Stimulated activated CD8-positive, alpha-beta memory T cell treated with anti-CD3 and anti-CD28 coated beads, Interleukin-12 subunit alpha, Interleukin-12 subunit beta, amount 100 ng/mL, for 4 hours (primary cell): ENCODE results near the gene RAVER1.
"Not testable (repeated sequence)": the region's sequence is repeated elsewhere in the genome, so short reads cannot be mapped to it uniquely, and the experiment has no call there.

Experiments used
- DNase-seq: peaks from one replicate; pipeline ENCODE4 v3.0.0-alpha.2; 2020; ENCODE audit warnings: low read depth

The RAVER1 gene, protein sequence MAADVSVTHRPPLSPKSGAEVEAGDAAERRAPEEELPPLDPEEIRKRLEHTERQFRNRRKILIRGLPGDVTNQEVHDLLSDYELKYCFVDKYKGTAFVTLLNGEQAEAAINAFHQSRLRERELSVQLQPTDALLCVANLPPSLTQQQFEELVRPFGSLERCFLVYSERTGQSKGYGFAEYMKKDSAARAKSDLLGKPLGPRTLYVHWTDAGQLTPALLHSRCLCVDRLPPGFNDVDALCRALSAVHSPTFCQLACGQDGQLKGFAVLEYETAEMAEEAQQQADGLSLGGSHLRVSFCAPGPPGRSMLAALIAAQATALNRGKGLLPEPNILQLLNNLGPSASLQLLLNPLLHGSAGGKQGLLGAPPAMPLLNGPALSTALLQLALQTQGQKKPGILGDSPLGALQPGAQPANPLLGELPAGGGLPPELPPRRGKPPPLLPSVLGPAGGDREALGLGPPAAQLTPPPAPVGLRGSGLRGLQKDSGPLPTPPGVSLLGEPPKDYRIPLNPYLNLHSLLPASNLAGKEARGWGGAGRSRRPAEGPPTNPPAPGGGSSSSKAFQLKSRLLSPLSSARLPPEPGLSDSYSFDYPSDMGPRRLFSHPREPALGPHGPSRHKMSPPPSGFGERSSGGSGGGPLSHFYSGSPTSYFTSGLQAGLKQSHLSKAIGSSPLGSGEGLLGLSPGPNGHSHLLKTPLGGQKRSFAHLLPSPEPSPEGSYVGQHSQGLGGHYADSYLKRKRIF

DNA sequence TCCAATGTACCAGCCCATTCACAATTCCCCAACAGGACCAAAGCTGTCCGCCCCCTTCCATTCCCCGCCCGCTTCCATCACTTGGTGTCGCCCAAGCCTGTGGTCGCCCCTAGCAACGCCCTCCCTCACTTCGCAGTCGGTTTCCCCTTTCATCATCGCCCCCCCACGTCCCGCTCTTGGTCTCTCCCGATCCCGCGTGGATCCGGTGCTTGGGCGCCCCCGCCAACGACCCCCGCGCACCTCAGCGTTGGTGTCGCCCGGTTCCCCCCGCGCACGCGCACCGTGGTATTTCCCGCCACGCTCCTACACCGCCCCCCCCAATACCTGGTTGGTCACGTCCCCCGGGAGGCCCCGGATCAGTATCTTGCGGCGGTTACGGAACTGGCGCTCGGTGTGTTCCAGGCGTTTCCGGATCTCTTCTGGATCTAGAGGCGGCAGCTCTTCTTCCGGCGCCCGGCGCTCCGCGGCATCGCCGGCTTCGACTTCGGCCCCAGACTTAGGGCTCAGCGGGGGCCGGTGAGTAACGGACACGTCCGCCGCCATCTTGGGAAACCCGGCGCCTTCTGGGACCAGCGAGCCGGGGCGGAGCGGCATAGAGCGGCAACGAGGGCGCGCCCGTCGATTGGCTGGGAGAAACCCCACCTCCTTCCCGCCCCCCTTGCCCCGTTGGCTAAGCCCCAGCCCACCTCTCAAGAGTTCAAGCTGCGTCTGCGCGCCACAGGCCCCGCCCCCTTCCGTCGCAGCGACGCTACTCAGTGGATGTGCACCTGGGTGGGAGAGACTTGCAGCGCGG, at the start of gene RAVER1:
TSS of gene RAVER1 (minus strand) at position 565 of the 793 bp plus-strand sequence. CDS start at position 543, 22 bp downstream.
- DNase-seq, result peak; percentile 97

DNA sequence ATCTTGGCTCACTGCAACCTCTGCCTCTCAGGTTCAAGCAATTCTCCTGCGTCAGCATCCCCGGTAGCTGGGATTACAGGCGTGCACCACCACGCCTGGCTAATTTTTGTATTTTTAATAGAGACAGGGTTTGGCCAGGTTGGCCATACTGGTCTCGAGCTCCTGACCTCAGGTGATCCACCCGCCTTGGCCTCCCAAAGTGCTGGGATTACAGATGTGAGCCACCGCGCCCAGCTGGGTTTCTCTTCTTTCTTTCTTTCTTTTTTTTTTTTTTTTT, 49.8 kb upstream of the RAVER1 start:
- not testable (repeated sequence) for DNase-seq

DNA sequence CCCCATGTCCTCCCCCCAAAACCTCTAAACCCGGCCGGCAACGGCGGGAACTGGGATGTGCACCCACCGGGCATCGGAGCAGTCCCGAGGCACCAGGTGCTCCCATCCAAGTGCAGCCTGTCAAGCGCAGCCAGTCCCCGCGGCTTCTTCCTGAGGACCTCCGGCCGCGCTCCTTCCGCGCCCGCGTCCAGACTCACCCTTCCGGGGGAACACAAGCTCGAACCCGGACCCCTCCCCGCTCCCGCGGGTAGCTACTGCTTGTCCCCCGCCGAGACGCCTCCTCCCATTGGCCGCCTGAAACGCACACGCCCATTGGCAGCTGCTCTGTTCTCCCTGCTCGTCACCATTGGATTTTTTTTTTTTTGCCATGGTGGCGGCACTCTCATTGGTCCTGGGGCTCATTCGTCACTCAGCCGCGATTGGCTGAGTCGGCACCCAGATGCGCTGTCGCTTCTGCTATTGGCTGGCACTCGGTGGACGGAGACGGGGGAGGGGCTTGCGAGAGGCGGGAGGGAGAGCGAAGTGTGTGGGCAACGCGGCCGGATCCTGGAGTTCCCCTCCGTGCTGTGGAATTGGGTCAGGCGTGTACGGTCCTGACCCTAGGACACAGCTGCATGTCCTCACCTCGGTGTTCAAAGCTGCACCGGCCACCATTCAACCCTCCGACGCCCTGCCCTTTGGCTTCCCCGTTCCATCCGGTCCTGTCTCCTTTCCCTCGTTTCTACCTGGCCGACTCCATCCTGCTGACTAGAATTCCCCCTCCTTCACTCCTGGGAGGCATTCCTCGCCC, 47.2 kb upstream of the RAVER1 start, which contains the start of gene TYK2:
TSS of gene TYK2 (minus strand) at position 260 of the 790 bp plus-strand sequence. CDS start 2,166 bp downstream, outside the sequence.
- peak; percentile 88 for DNase-seq

DNA sequence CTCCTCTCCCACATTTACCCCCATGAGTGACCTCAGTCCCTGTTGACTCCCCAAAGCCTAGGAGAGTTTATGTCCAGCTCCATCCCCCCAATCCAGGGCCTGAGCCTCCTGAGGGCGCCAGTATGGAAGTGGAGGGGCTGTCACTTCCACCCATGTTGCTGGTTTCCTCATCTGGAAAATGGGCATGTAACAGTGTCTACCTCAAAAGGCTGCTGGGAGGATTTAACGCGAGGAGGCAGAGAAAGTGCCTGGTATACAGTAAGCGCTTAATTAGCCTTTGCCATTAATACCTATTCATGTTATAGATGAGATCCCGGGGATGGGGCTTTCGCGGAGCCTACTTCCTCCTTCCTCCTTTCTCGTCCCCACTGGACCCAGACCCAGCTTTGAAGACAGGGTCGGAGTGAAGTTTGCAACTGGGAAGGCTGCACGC, 46.6 kb upstream of the RAVER1 start:
- no peak for DNase-seq

DNA sequence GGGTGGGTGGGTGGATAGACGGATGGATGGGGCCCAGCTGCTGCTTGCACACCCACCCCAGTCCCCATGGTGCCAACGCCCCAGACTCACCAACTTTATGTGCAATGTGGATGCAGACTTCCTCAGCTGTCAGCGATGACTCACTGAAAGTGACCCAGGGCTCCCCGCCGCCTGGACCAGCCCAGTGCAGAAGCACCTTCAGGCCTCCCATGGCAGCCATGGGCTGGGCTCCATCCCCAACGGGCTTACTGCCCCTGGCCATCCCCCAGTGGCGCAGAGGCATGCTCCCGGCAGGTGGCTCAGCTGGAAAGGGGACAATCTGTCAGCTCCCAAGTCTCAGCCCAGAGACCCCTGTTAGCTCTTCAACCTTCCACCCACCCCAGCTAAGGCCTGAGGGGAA, 44.8 kb upstream of the RAVER1 start:
- no peak for DNase-seq

DNA sequence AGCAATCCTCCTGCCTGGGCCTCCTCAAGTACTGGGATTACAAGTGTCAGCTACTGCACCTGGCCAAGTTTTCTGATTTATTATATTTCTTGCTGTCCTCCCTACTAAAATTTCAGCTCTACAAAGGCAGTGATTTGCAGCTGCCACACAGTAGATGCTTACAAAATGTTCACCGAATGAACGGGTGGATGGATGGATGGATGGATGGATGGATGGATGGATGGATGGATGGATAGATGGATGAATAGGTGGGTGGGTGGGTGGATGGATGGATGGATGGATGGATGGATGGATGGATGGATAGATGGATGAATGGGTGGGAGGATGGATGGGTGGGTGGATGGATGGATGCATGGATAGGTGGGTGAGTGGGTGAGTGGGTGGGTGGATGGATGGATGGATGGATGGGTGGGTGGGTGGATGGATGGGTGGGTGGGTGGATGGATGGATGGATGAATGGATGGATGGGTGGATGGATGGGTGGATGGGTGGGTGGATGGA, 43.9 kb upstream of the RAVER1 start:
- DNase-seq, result not testable (repeated sequence)

DNA sequence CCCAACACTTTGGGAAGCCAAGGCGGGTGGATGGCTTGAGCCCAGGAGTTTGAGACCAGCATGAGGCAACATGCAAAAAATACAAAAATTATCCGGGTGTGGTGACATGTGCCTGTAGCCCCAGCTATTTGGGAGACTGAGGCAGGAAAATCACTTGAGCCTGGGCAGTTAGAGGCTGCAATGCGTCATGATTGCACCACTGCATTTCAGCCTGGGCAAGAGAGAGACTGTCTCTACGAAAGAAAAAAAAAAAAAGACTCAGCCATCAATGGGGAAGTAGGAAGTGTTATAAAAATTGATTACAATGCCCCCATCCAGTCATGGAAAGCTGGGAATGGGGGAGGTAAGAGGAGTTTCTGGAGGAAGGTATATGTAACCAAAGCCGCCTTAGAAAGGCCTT, 41.6 kb upstream of the RAVER1 start:
- DNase-seq, result no peak

DNA sequence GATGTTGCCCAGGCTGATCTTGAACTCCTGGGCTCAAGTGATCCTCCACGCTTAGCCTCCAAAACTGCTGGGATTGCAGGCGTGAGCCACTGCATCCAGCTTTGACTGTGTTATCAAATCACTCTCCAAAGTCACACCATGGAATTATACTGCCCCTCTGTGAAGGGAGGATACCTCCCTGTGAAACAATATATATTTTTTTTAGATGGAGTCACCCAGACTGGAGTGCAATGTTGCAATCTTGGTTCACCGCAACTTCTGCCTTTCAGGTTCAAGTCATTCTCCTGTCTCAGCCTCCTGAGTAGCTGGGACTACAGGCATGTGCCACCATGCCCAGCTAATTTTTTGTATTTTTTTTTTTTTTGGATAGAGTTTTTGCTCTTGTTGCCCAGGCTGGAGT, 39.4 kb upstream of the RAVER1 start:
- DNase-seq, result no peak

DNA sequence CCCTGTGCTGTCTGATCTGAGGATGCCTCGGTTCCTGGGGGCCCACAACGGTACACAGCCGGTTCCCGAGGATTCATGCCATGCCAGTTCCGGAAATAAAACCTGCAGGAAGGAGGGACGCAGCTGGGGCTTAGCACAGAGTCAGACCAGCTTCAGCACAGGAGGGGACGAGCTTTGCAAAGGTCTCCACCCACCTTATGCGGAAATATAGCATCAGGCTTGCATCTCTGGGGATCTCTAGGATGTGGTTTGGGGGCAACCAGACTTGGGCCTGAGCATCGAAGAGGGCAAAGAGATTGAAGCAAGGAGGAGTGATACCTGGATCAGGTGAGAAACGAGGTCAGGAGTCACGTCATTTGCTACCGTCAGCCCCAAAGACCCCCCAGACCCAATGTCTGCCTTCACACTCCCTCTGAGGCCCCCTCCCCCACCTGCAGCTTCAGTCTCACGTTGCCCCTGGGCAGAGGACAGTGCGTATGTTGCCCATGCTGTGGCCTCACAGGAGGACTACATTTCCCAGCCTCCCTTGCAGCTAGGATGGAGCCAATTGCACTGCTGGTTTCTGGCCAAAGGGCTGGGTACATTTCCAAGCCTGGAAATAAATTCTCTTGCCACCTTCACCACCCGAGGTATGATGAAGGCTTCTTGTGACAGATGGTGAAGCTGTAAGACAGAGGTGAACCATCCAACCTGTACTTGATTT, 34.9 kb upstream of the RAVER1 start:
- DNase-seq, result no peak

DNA sequence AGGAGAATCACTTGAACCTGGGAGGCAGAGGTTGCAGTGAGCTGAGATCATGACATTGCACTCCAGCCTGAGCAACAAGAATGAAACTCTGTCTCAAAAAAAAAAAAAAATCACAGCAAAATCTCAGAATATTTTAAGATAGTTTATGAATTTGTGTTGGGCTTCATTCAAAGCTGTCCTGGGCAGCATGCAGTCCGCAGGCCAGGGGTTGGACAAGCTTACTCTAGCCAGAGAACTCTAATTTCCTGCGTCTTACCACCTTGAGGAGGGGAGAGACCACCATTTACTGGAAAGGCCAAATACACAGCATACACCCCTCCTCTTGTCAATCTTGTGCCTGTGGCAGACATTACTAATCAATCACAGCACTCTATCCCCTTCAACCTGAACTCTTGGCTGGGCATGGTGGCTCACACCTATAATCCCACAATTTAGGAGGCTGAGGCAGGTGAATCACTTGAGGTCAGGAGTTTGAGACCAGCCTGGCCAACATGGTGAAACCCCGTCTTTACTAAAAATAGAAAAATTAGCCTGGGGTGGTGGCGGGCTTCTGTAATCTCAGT, 33.7 kb upstream of the RAVER1 start:
- DNase-seq, result not testable (repeated sequence)

DNA sequence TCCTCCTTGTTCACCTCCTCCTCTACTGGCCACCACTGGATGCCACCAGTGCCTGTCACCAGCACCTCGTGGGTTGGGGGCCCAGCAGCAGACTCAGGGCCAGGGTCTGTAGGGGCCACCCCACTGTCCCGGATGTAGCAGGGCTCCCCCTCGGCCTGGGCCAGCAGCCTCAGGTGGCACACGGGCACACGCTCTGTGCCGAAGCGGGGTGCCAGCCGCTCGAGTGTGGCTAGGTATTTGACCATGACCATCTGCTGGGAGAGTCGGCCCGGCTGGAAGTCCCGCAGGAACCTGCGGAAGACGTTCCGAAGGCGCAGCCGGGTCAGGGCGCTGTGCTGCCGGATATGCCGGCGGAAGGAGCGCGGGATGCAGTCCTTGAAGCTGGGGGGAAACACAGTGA, 32.2 kb upstream of the RAVER1 start:
- DNase-seq, result no peak

DNA sequence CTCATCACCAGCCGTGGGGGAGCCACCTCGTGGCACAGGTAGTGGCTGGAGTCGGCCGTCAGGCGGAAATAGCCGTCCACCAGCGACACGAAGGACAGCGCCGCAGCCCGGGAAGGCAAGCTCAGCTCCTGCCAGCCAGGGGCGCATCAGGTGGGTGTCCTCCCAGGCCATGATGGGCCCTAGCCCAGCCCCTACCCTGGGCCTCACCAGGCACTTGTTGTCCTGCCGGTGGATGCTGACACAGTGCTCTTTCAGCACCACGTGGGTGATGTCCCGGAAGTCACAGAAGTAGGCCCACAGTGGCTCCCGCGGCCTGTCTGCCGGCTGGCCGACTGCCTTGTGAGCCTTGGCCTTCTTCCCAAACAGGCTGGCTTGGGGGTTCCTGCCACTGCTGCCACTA, 31.3 kb upstream of the RAVER1 start:
- DNase-seq, result no peak

DNA sequence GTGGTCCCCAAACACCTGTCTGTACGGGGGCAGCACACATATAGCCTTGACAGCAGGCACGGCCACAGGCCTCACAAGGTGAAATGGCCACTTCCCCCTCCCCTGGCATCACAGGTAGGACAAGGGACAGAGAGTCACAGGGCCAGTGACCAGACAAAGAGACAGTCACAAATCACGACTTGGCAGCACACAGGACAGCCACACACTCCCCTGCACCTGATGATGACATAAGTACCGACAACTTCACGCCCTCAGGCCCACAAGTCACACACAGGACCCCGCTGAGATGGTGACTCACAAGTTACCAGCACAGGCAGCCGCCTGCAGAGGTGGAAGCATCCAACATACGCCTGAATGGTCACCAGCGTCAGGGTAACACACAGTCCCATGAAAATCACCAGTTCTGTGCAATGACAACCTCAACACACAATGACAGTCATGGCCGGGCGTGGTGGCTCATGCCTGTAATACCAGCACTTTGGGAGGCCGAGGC, 30.5 kb upstream of the RAVER1 start:
- no peak for DNase-seq

DNA sequence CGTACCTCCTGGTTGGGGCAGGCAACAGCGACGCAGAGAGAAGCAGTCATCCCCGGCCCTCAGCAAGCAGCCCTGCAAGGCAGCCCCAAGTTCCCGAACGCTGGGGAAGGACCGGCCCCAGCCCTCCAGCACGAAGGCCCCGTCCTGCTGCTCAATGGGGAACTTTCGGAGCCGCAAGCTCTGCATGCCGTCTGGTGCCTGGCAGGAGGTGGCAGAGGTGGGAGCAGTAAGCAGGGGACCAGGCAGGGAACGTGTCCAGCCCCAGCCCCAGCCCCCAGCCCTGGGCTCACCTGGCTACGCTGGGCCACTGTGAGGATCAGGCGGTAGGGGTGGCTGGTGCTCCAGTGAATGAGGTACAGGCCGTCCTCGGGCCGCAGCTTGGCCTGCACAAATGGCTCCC, 28.9 kb upstream of the RAVER1 start:
- no peak for DNase-seq

DNA sequence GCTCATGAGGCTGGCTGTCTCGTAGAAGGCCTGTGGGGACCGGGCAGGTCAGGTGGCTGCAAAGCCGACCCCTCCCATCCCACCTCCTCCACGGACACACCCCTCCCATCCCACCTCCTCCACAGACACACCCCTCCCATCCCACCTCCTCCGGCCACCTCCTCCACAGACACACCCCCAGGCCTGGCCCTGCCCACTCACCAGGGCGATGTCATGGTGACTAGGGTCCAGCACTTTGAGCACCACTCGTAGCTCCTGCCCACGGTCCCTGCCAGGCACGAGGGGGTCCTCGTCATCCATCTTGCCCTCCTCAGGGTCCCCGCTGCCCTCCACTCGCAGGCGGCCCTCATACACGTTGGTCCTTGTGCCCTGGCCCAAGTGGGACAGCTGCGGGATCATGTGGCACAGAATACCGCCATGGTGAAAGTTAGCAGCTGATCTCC, 28.3 kb upstream of the RAVER1 start:
- DNase-seq, result no peak

DNA sequence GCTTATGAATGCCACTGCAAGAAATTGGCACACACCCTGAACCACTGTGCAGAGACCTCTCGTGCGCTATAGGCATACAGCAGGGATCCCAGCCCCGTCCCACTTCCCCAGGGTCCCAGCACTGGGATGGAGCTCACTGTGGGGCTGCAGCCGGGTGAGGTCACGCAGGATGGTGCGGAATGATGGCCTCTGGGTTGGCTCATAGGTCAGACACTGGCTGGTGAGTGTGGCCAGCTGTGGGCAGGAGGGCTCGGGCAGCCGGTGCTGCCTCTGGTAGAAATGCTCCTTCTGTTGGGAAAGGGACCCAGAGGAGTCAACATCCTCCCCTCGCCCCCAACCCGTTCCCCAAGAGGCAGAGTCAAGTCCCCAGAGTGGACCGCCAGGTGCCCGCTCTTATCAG, 23.1 kb upstream of the RAVER1 start:
- DNase-seq, result no peak

DNA sequence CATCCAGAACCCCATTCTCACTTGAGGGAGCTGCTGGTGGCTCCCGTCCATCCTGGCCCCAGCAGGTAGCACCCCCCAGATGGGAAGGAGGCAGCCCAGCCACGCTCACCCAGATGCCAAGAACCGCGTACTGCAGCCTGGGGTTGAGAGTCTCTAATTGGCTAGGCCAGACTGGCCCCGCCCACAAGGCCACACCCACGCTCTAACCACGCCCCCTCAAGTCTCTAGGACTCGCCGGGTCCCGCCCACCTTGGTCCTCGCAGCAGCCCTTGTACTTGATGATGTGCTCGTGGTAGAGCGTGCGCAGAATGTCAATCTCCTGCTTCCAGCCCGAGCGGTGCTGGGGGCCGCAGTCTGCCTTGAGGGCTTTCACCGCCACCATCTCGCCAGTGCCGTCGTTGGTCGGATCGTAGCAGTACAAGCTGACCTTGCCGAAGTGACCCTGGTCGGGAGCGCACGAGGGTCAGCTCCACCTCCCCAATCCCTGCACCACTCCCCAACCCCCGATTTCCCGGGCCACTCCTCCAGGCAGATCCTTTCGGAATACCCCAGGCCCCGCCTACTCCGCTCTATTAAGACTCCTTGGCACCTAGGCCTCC, 20.6 kb upstream of the RAVER1 start:
- no peak for DNase-seq

DNA sequence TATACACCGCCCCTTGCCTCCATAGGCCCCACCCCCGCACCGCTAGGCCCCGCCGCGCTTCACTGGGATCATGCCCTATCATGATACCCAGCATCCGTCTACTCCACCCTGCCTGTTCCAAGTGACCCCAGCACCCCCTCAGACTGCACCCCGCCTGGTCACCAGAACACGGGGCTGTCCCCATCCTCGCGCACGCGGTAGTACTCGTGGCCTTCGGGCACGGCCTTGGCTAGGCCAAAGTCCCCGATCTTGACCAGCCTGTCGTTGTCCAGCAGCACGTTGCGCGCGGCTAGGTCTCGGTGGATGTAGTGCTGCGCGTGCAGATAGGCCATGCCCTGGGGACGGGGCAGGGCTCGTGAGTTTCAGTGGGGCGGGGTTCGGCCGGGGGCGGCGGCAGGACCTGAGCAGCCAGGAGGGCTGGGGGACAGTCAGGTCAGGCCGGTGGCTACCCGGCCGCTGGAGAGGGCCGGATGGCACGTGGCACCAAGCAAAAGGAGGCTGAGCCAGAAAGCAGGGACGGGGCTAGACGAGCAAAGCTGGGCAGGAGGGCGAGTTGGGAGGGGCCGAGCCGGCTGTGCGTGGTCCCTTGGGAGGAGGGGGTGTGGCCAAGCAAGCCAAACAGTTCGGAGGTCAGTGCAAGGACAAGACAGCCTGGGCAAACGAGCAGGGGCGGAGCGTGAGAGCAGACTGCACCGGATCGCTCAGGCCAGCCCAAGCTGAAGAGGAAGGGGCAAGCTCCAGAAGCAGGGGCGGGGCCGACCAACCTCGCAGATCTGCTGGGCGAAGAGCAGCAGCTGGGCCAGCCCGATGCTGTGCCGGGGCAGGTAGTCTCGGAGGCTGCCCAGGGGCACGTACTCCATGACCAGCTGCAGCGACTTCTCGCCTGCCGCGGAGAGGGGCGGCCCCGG, 19.7 kb upstream of the RAVER1 start:
- no peak for DNase-seq

DNA sequence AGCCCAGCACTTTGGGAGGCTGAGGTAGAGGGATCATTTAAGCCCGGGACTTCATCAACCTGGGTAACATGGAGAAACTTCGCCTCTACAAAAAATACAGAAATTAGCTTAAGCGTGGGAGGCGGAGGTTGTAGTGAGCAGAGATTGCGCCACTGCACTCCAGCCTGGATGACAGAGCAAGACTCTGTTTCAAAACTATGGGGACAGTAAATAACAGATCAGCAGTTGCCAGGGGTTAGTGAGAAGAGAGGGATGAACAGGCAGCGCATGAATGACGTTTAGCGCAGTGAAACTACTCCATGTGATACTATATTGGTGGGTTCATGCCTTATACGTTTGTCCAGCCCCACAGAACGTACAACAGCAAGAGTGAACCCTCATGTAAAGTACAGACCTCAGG, 13.2 kb upstream of the RAVER1 start:
- DNase-seq, result no peak
